HG03354 (cell line): ENCODE measurements around the gene SLC6A13.

Experiments
- ATAC-seq: cut with Tn5 transposase; IDR thresholded peaks from one replicate; pipeline ENCODE4 v1.9.1; 2021; ENCODE audit warnings: mild to moderate bottlenecking; ENCODE audit not compliant: unreplicated experiment, poor library complexity, severe bottlenecking

SLC6A13 gene

GRCh38 chr12:186006-186625 is 76.5 kb downstream of the SLC6A13 start:
- ATAC-seq, result no peak

GRCh38 chr12:185576-185955 is 77.1 kb downstream of the SLC6A13 start:
- no peak for ATAC-seq

- ATAC-seq, result no peak
Measured at GRCh38 chr12:184811-185575, 77.6 kb downstream of the SLC6A13 start.

GRCh38 chr12:182381-182892 is 80.2 kb downstream of the SLC6A13 start:
- ATAC-seq, result no peak

GRCh38 chr12:181921-182320 is 80.7 kb downstream of the SLC6A13 start:
- ATAC-seq, result no peak

- ATAC-seq, result no peak
Measured at GRCh38 chr12:180445-180844, 82.2 kb downstream of the SLC6A13 start.

GRCh38 chr12:179885-180284 is 82.8 kb downstream of the SLC6A13 start:
- ATAC-seq, result no peak

- ATAC-seq, result no peak
Measured at GRCh38 chr12:179131-179884, 83.3 kb downstream of the SLC6A13 start.

GRCh38 chr12:178829-179109 is 83.9 kb downstream of the SLC6A13 start:
- ATAC-seq, result no peak

- ATAC-seq, result no peak
Measured at GRCh38 chr12:177980-178828, 84.4 kb downstream of the SLC6A13 start.

- no peak for ATAC-seq
Measured at GRCh38 chr12:177336-177979, 85.2 kb downstream of the SLC6A13 start.

- ATAC-seq, result no peak
Measured at GRCh38 chr12:176321-177181, 86.1 kb downstream of the SLC6A13 start.

- ATAC-seq, result no peak
Measured at GRCh38 chr12:175759-176158, 86.9 kb downstream of the SLC6A13 start.

GRCh38 chr12:175250-175649 is 87.4 kb downstream of the SLC6A13 start:
- ATAC-seq, result no peak

- ATAC-seq, result no peak
Measured at GRCh38 chr12:174596-174995, 88.0 kb downstream of the SLC6A13 start.

- ATAC-seq, result no peak
Measured at GRCh38 chr12:174124-174523, 88.5 kb downstream of the SLC6A13 start.

GRCh38 chr12:172732-173161 is 89.9 kb downstream of the SLC6A13 start:
- no peak for ATAC-seq
